HepG2 (cell line): ENCODE measurements around the gene P3R3URF.

Experiments
- CTCF ChIP-seq: sonication (generic); formaldehyde crosslinking; IDR thresholded peaks from 2 replicates; pipeline ENCODE4 v1.5.0; 2020; ENCODE audit warnings: mild to moderate bottlenecking, missing genetic modification reagents, moderate library complexity
- POLR2AphosphoS5 ChIP-seq: IDR thresholded peaks from 2 replicates; pipeline ENCODE4 v1.6.1; 2012; ENCODE audit warnings: low read depth, low read length
- RAD21 ChIP-seq: fragments of 450-650 bp; formaldehyde crosslinking; IDR thresholded peaks from 2 replicates; pipeline ENCODE4 v1.5.0; 2020; ENCODE audit warnings: mild to moderate bottlenecking
- REST ChIP-seq, 2 experiments: IDR thresholded peaks; 2 replicates each; pipeline ENCODE4 v1.6.1; 2011 to 2012; ENCODE audit warnings: low read length in 2 of 2, borderline replicate concordance in 1 of 2, low read depth in 1 of 2, mild to moderate bottlenecking in 1 of 2, moderate library complexity in 1 of 2
- ZBTB38 ChIP-seq: sonication (generic); formaldehyde crosslinking; IDR thresholded peaks from 2 replicates; pipeline ENCODE4 v1.5.1; 2020; ENCODE audit warnings: mild to moderate bottlenecking, missing genetic modification reagents
- ZNF138 ChIP-seq: sonication (generic); formaldehyde crosslinking; IDR thresholded peaks from 2 replicates; pipeline ENCODE4 v1.5.0; 2020; ENCODE audit warnings: mild to moderate bottlenecking, low read depth, missing genetic modification reagents
- ZNF205 ChIP-seq: IDR thresholded peaks from 2 replicates; pipeline ENCODE4 v1.6.1; 2018; ENCODE audit warnings: missing biosample characterization, missing genetic modification reagents
- ZNF296 ChIP-seq: sonication (generic); formaldehyde crosslinking; conservative IDR thresholded peaks from 2 replicates; pipeline ENCODE4 v1.5.0; 2020; ENCODE audit warnings: mild to moderate bottlenecking, missing genetic modification reagents
- ZNF776 ChIP-seq: sonication (generic); formaldehyde crosslinking; IDR thresholded peaks from 2 replicates; pipeline ENCODE4 v1.4.0; 2020; ENCODE audit warnings: mild to moderate bottlenecking, missing genetic modification reagents

GRCh38 chr1:46194641-46195193 is 18.4 kb upstream of the P3R3URF start:
- TF ChIP-seq ZNF296 (CRISPR knock-in tag) (no peak), CTCF (no peak), ZNF205 (no peak), REST (IDR thresholded peaks at IDR 0.05; ENCODE audit: borderline replicate concordance in 1 of 2, low read depth in 1 of 2, low read length in 2 of 2) (no peak), ZNF138 (CRISPR knock-in tag) (no peak), RAD21 (no peak), ZBTB38 (CRISPR knock-in tag) (no peak), ZNF776 (CRISPR knock-in tag) (no peak), POLR2AphosphoS5 (no peak)
